Tibial artery (tissue), 4 donors: Measurements from ENCODE around the gene TBP.

Source experiments
- DNase-seq, 2 donors: peaks; one replicate each; pipeline ENCODE4 v3.0.0-alpha.2; 2019
- H3K27ac ChIP-seq, 2 donors: fragments of 200-600 bp; sonication (generic) in 1 of 2; 1 replicate in 1 of 2; 2 replicates in 1 of 2; pipeline ENCODE4 v1.5.1; 2018 to 2019; ENCODE audit warnings: mild to moderate bottlenecking in 1 of 2
- H3K27me3 ChIP-seq, 2 donors: fragments of 200-600 bp; sonication (generic) in 1 of 2; one replicate each; pipeline versions ENCODE4 v1.5.1 to v1.6.0; 2016 to 2019
- H3K36me3 ChIP-seq, 3 donors: fragments of 200-600 bp; sonication (generic) in 2 of 3; one replicate each; pipeline ENCODE4 v1.5.1; 2016 to 2019; ENCODE audit warnings: mild to moderate bottlenecking in 2 of 3
- H3K4me1 ChIP-seq, 4 donors: fragments of 200-600 bp; sonication (generic) in 2 of 4; 1 replicate in 3 of 4; 2 replicates in 1 of 4; pipeline ENCODE4 v1.5.1; 2016 to 2019
- H3K4me3 ChIP-seq, 2 donors: fragments of 200-600 bp; sonication (generic) in 1 of 2; 1 replicate in 1 of 2; 2 replicates in 1 of 2; pipeline ENCODE4 v1.5.1; 2018 to 2019; ENCODE audit warnings: mild to moderate bottlenecking in 2 of 2
- H3K9me3 ChIP-seq, 3 donors: fragments of 200-600 bp; sonication (generic) in 1 of 3; one replicate each; pipeline ENCODE4 v1.5.1; 2016 to 2019
- CTCF ChIP-seq, 2 experiments: fragments of 200-600 bp in 1 of 2; fragments of 450-650 bp in 1 of 2; IDR thresholded peaks; one replicate each; pipeline ENCODE4 v1.5.1; 2017 to 2019; ENCODE audit warnings: antibody characterized with exemption in 2 of 2, mild to moderate bottlenecking in 1 of 2, moderate library complexity in 1 of 2
- intact Hi-C: fragments of 100-400 bp; cut with DNase I; formaldehyde crosslinking; loops from one replicate; pipeline ENCODE4 v1.15.0; 2023; ENCODE audit warnings: low total_unique reads

Gene TBP

GRCh38 chr6:170509723-170510018 is 44.5 kb upstream of the TBP start:
- intact Hi-C loops, result no loop called here
- TF ChIP-seq CTCF (IDR thresholded peaks at IDR 0.05), result no peak
- no peak for DNase-seq
- no peaks in the 10 kb centered on the region for H3K27me3 ChIP-seq
- no peaks in the 10 kb centered on the region for H3K4me1 ChIP-seq
- no peaks in the 10 kb centered on the region for H3K9me3 ChIP-seq
- H3K27ac ChIP-seq, result no peak overlapping the region
- no peaks in the 10 kb centered on the region for H3K36me3 ChIP-seq
- no peak overlapping the region for H3K4me3 ChIP-seq

GRCh38 chr6:170510631-170511030 is 43.5 kb upstream of the TBP start:
- Histone ChIP-seq H3K27me3 (no peaks in the 10 kb centered on the region), H3K4me1 (no peaks in the 10 kb centered on the region), H3K9me3 (no peaks in the 10 kb centered on the region), H3K4me3 (no peak overlapping the region), H3K27ac (no peak overlapping the region), H3K36me3 (no peaks in the 10 kb centered on the region)
- intact Hi-C loops, result no loop called here
- no peak for DNase-seq
- no peak for TF ChIP-seq CTCF (IDR thresholded peaks at IDR 0.05)

- intact Hi-C loops, result no loop called here
Observed at GRCh38 chr6:170512249-170512648, 41.9 kb upstream of the TBP start.

GRCh38 chr6:170514908-170515307 is 39.3 kb upstream of the TBP start:
- Histone ChIP-seq H3K9me3 (peaks cover 0 to 3% (median 0%) of the 10 kb centered on the region in 3 donors), H3K4me1 (no peaks in the 10 kb centered on the region), H3K36me3 (no peaks in the 10 kb centered on the region), H3K27me3 (no peaks in the 10 kb centered on the region), H3K27ac (no peak overlapping the region), H3K4me3 (no peak overlapping the region)
- intact Hi-C loops, result no loop called here
- no peak for TF ChIP-seq CTCF (IDR thresholded peaks at IDR 0.05)
- DNase-seq, result no peak

More at GRCh38 chr6:170512249-170512648, 41.9 kb upstream of the TBP start:
- H3K27me3 ChIP-seq, result no peaks in the 10 kb centered on the region
- H3K27ac ChIP-seq, result no peak overlapping the region
- no peak for DNase-seq
- TF ChIP-seq CTCF (IDR thresholded peaks at IDR 0.05), result no peak
- no peak overlapping the region for H3K4me3 ChIP-seq
- H3K36me3 ChIP-seq, result no peaks in the 10 kb centered on the region
- H3K9me3 ChIP-seq, result no peaks in the 10 kb centered on the region
- no peaks in the 10 kb centered on the region for H3K4me1 ChIP-seq

GRCh38 chr6:170516783-170517616 is 37.2 kb upstream of the TBP start:
- intact Hi-C loops, result no loop called here
- TF ChIP-seq CTCF (IDR thresholded peaks at IDR 0.05), result peak; percentile 32 to 34
- DNase-seq, result peak in 1 of 2 donors; percentile 42
- Histone ChIP-seq H3K27ac (no peak overlapping the region), H3K27me3 (no peaks in the 10 kb centered on the region), H3K4me3 (no peak overlapping the region), H3K4me1 (no peaks in the 10 kb centered on the region), H3K9me3 (peaks cover 0 to 3% (median 0%) of the 10 kb centered on the region in 3 donors), H3K36me3 (no peaks in the 10 kb centered on the region)
